HG02884 (cell line): ENCODE data around the gene TAOK1.

Experiments used
- ATAC-seq: cut with Tn5 transposase; IDR thresholded peaks from one replicate; pipeline ENCODE4 v1.9.1; 2021; ENCODE audit warnings: mild to moderate bottlenecking, moderate library complexity; ENCODE audit not compliant: unreplicated experiment

The TAOK1 gene

DNA sequence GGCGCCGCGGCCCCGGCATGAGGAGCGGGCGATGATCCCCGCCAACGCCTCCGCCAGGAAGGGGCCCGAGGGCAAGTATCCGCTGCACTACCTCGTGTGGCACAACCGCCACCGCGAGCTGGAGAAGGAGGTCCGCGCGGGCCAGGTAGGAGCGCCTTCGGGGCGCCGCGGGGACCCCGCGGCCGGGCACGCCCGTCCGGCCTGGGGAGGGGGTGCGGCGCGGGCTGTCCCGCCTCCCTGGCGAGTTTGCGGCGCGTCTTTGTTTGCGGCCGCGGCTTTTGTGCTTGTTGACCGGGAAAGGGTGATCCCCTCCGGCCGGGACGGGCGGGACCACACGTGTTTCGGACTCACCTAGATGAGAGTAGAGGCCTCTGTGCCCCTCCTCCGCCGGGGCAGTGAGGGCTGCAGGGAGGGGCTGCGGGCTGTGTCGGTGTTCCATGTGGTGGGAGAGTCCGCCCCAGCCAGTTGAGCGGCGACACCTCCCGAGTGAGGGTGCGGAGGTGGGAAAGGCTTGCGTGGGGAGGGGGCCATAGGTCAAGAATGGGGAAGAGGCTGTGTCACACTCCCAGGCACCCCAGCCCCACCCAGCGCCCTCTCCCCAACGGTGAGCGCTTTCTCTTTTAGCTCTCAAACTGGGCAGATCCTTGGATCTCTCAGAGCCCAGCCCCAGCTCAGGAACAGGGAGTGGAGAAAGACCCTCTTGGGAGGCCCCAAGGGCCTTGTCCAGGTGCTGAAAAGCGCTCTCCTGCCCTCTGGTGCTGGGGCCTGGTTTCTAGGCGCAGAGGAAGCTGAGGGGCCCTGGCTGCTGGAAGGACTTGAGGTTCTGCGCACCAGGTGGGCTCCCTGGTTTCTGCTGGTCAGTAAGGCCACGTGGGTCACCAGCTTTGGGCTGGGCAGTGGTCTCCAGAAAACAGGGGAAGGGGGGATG is 203.7 kb downstream of the TAOK1 start:
- ATAC-seq: no peak

DNA sequence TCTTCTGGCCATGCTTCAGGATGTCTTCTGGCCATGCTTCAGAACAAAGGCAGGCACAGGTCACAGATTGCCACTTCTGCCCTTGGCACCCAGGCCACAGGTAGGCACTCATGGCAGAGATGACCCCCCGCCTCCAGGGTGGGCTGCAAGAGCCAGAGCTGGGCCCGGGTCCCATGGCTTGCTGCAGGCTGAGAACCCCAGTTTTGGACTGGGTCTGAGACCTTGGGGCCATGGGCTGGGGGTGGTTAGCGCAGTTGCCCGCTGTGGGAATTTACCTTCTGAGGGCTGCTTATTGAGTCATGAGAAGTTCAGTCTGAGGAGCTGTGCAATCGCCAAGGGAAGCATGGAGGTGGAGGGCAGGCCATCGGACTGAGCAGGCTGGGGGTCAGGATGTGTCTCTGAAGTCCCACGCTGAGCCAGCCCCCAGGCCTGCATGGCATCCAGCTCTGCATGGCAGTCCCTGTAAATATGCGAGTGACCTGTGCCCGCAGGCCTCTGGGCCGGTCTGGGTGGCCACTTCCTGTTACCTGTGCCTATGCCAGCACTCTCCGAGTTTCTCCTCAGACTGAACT is 204.4 kb downstream of the TAOK1 start:
- ATAC-seq: no peak

DNA sequence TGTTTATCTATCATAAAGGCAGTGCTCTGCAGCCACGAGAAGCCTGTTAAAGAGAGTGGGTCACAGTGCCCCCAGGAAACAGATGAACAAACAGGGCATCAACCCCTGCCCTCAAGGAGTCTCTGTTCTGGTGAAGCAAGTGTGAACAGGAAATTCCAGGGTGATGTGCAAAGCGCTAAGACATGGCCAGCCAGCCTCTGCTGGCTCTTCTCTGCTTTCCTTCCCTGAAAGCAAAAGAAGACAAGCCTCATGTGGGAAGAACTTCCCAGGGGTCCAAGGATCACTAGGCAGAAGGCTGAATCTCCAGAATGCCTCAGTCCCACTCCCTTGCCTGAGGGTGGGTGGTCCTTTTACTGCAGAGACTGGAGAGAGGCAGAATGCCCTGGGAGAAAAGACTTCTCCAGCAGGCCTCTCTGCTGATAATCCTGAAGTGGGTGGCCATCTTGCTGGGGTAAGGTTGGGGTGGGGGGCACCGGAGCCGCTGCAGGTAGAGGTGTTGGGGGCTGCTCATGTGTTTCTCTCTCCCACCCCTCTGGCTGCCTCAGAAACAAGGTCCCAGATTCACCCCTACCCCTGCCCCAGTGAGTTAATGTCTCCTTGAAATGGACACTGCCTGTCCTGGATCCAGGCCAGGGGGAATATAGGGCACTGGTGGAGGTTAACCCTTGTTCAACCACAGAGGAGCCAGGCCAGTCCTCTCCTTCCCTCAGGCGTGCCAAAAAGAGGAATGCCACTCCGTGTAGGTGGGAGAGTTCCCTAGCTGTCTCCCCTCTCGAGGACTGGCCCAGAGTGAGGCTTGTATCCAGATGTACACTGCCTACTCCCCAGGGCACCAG is 205.2 kb downstream of the TAOK1 start:
- ATAC-seq: no peak

DNA sequence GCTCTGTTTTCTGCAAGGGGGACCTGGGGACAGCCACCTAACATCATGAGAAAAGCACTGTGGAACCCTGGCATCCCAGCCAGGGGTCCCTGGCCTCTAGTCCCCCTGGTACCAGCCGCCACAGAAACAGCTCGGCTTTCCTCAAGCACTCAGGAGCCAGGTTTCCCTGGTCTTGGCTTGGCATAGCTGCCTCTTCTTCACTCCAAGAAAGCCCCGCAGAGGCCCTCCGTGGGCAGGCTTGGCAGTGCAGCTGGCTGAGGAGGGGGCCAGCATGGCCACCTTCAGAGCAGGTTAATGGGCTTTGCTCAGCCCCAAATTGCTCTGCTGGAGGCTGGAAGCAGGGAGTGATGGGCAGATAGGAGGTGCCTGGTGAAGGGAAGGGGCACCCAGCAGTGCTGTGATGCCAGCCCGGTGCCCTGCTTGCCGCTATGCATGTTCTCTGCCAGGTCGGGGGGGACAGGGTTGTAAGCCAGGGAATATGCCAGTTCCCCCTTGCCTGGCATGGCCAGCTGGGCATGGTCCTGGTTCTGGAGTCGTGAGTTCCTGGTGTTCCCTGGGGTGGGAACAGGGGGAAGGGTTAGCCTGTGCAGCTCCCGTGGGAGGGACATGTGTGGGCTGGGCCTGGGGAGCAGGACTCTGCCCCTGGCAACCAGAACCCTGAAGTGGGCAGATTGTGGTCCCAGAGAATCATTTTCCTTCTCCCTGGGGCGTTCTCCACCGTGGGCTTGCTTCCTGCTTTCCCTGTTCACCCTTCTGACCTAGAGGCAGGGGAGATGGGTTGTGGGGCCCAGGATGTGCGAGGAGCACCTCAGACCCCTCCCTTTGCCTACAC is 206.0 kb downstream of the TAOK1 start:
- ATAC-seq: no peak

DNA sequence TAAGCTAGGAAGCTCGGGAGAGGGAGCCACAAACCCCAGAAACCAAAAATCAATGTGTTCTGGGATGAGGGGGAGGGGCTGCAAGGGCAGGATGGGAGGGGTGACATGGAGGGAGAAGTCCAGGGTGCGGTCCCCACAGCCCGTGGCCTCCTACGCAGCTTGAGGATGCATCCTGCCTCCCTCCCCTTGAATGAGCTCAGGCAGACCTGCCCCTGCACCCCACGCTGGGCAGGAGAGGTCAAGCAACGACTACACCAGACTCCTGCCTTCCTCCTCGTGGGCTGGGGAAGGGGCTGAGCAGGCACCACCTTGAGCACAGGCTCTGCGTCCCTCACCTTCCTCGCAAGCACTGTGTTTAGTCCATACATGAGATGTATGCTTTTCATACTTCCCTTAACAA is 206.6 kb downstream of the TAOK1 start:
- no peak for ATAC-seq

DNA sequence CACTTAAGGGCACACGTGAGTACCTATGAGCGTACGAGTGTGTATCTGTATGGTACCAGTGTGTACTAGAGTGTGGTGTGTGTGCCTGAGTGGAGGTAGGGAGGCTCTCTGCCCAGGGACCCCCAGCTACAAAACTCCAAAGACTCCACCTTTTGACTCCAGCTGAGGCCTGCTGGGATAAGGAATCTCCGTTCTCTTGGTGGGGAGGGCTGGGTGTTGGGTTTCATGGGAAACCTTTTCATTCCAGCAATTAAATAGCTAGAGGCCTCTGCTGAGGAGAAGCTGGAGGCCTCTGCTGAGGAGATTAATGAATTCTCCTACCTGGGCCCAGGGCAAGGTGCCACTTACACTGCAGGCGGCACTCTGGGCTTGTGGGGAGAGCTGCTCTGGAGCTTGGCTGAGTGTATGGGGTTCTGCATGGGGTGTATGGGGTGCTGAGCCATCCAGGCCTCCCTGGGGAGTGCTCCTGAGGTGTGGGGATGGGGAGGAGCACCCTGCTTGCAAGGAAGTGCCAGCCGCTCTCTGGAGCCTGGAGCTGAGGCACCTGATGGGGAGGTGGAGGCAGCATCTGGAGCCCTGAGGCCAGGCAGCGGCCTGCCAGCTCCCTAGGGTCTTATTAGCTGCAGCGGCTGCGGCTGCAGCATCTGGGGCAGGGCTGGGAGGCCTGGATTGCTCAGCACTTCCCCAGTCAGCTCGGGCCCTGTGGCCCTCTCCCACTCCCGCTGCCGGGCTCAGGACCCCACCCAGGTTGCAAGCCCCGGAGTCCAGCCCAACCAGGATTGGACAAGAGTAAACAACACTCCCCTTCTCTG is 207.4 kb downstream of the TAOK1 start:
- no peak for ATAC-seq
